SK-N-SH (cell line): Measurements from ENCODE around the gene CALN1. TPM values are rescaled to one million over a fixed set of nuclear protein-coding genes. Genes with fewer than 3 reads are reported as not detected.

Experiments
- CTCF ChIA-PET: fragments of 300-600, 350-600 bp; formaldehyde crosslinking; extraction: SDS; loops from one replicate; lab custom pipeline; 2021; lab: Yijun Ruan, JAX
- POLR2A ChIA-PET: fragments of 350-600 bp; sonication (Branson Sonifier 250); formaldehyde crosslinking; extraction: SDS; loops from one replicate; lab custom pipeline; 2020; ENCODE audit warnings: antibody characterized with exemption, inconsistent platforms; lab: Yijun Ruan, JAX
- DNase-seq: peaks from one replicate; pipeline ENCODE4 v3.0.0; 2012
- H2AFZ ChIP-seq: fragments of 200-600 bp; sonication (generic); 2 replicates; pipeline ENCODE4 v1.8.1; 2016; ENCODE audit warnings: antibody characterized with exemption, mild to moderate bottlenecking, low read depth
- H3F3A ChIP-seq: fragments of 200-600 bp; sonication (generic); replicated peaks from 2 replicates; pipeline ENCODE3; 2016; ENCODE audit warnings: antibody characterized with exemption, mild to moderate bottlenecking; ENCODE audit not compliant: insufficient read depth
- H3K27ac ChIP-seq, 2 experiments: fragments of 200-500 bp in 1 of 2; fragments of 200-600 bp in 1 of 2; sonication (Bioruptor generic) in 1 of 2; sonication (generic), shearing (Covaris generic) in 1 of 2; 2 replicates each; pipeline versions ENCODE4 v1.5.1 to v1.6.1; 2014 to 2016; ENCODE audit warnings: low read depth in 2 of 2, inconsistent platforms in 1 of 2, low read length in 1 of 2, mild to moderate bottlenecking in 1 of 2, mixed read lengths in 1 of 2
- H3K27me3 ChIP-seq: fragments of 200-600 bp; sonication (generic), shearing (Covaris generic); 2 replicates; pipeline ENCODE4 v1.6.1; 2016; ENCODE audit warnings: mixed run types; ENCODE audit not compliant: insufficient read depth
- H3K36me3 ChIP-seq, 2 experiments: fragments of 200-500 bp in 1 of 2; fragments of 200-600 bp in 1 of 2; sonication (Bioruptor generic) in 1 of 2; sonication (generic) in 1 of 2; replicated peaks in 1 of 2; 2 replicates each; pipeline versions ENCODE3 to v1.5.1; 2014 to 2016; ENCODE audit warnings: low read length in 1 of 2, mild to moderate bottlenecking in 1 of 2; ENCODE audit not compliant: insufficient read depth in 2 of 2, control insufficient read depth in 1 of 2
- H3K4me1 ChIP-seq, 2 experiments: fragments of 200-500 bp in 1 of 2; fragments of 200-600 bp in 1 of 2; sonication (Bioruptor generic) in 1 of 2; sonication (generic), shearing (Covaris generic) in 1 of 2; 2 replicates each; pipeline versions ENCODE4 v1.5.1 to v1.6.1; 2014 to 2016; ENCODE audit warnings: low read depth in 1 of 2, low read length in 1 of 2, mixed run types in 1 of 2; ENCODE audit not compliant: insufficient read depth in 2 of 2, control insufficient read depth in 1 of 2
- H3K4me2 ChIP-seq: fragments of 200-600 bp; sonication (generic), shearing (Covaris generic); 2 replicates; pipeline ENCODE4 v1.6.1; 2017; ENCODE audit warnings: mixed run types
- H3K4me3 ChIP-seq, 2 experiments: fragments of 200-500 bp in 1 of 2; fragments of 200-600 bp in 1 of 2; sonication (Bioruptor generic) in 1 of 2; sonication (generic), shearing (Covaris generic) in 1 of 2; 2 replicates each; pipeline versions ENCODE4 v1.5.1 to v1.8.1; 2014 to 2016; ENCODE audit warnings: low read depth in 2 of 2, inconsistent platforms in 1 of 2, low read length in 1 of 2, mild to moderate bottlenecking in 1 of 2, mixed read lengths in 1 of 2, moderate library complexity in 1 of 2
- H3K79me2 ChIP-seq: fragments of 200-600 bp; sonication (generic); 2 replicates; pipeline ENCODE4 v1.8.1; 2017; ENCODE audit warnings: mild to moderate bottlenecking; ENCODE audit not compliant: insufficient read depth
- H3K9ac ChIP-seq: fragments of 200-600 bp; sonication (generic); 2 replicates; pipeline ENCODE4 v1.6.1; 2017; ENCODE audit warnings: mixed run types
- H3K9me2 ChIP-seq: fragments of 200-600 bp; sonication (generic); 2 replicates; pipeline ENCODE4 v1.6.1; 2017; ENCODE audit warnings: mixed run types
- H3K9me3 ChIP-seq: fragments of 200-600 bp; sonication (generic); 2 replicates; pipeline ENCODE4 v1.6.1; 2017; ENCODE audit warnings: mixed run types, mild to moderate bottlenecking, moderate library complexity
- H4K20me1 ChIP-seq: fragments of 200-600 bp; sonication (generic); 2 replicates; pipeline ENCODE4 v1.6.1; 2017; ENCODE audit warnings: mild to moderate bottlenecking, mixed run types; ENCODE audit not compliant: insufficient read depth
- CHD2 ChIP-seq: fragments of 150-350 bp; IDR thresholded peaks from 2 replicates; pipeline ENCODE4 v1.6.1; 2018; ENCODE audit warnings: low read length; ENCODE audit not compliant: partially characterized antibody
- ELF1 ChIP-seq: IDR thresholded peaks from 2 replicates; pipeline ENCODE4 v1.4.0; 2012
- EZH2phosphoT487 ChIP-seq: fragments of 200-600 bp; sonication (generic); IDR thresholded peaks from 2 replicates; pipeline ENCODE4 v1.6.1; 2017; ENCODE audit warnings: low read depth, mixed run types, mild to moderate bottlenecking, antibody characterized with exemption, moderate library complexity, borderline replicate concordance
- FOSL2 ChIP-seq: IDR thresholded peaks from 2 replicates; pipeline ENCODE4 v1.4.0; 2012; ENCODE audit warnings: low read depth, mild to moderate bottlenecking, moderate library complexity, borderline replicate concordance
- FOXJ3 ChIP-seq: sonication (generic); formaldehyde crosslinking; IDR thresholded peaks from 2 replicates; pipeline ENCODE4 v1.5.1; 2020; ENCODE audit warnings: mild to moderate bottlenecking, missing genetic modification reagents
- GABPA ChIP-seq: IDR thresholded peaks from 2 replicates; pipeline ENCODE4 v1.4.0; 2012; ENCODE audit warnings: low read depth, mild to moderate bottlenecking
- JUND ChIP-seq: IDR thresholded peaks from 2 replicates; pipeline ENCODE4 v1.4.0; 2012
- MEF2A ChIP-seq: IDR thresholded peaks from 2 replicates; pipeline ENCODE4 v1.4.0; 2012; ENCODE audit warnings: low read depth, borderline replicate concordance
- MXI1 ChIP-seq: IDR thresholded peaks from 2 replicates; pipeline ENCODE4 v1.6.1; 2012; ENCODE audit warnings: mild to moderate bottlenecking, low read depth, low read length, improper control_type of control experiment
- NRF1 ChIP-seq: IDR thresholded peaks from 2 replicates; pipeline ENCODE4 v1.6.1; 2012; ENCODE audit warnings: low read depth, mild to moderate bottlenecking, low read length
- POLR2AphosphoS5 ChIP-seq: IDR thresholded peaks from 2 replicates; pipeline ENCODE4 v1.6.1; 2012; ENCODE audit warnings: low read depth, low read length
- RAD21 ChIP-seq: IDR thresholded peaks from 2 replicates; pipeline ENCODE4 v1.6.1; 2012; ENCODE audit warnings: mild to moderate bottlenecking, low read length
- RCOR1 ChIP-seq: fragments of 150-350 bp; IDR thresholded peaks from 2 replicates; pipeline ENCODE4 v1.6.1; 2017; ENCODE audit warnings: antibody characterized with exemption, low read length
- RFX5 ChIP-seq: IDR thresholded peaks from 2 replicates; pipeline ENCODE4 v1.6.1; 2012; ENCODE audit warnings: mild to moderate bottlenecking, improper control_type of control experiment, low read length
- SIN3A ChIP-seq: IDR thresholded peaks from 2 replicates; pipeline ENCODE4 v1.6.1; 2012; ENCODE audit warnings: low read depth, mild to moderate bottlenecking, low read length, moderate library complexity, borderline replicate concordance
- TAF1 ChIP-seq: IDR thresholded peaks from 2 replicates; pipeline ENCODE4 v1.6.1; 2012; ENCODE audit warnings: low read depth, mild to moderate bottlenecking, low read length, moderate library complexity, borderline replicate concordance
- TCF12 ChIP-seq: IDR thresholded peaks from 2 replicates; pipeline ENCODE4 v1.4.0; 2012
- WGBS: methylation state at CpG from one replicate; pipeline ENCODE4 v1.1.6; 2017; ENCODE audit warnings: low lambda C conversion rate; 5-methylcytosine and 5-hydroxymethylcytosine counted together
- polyA plus RNA-seq, 3 experiments: library from polyadenylated mRNA; depleted of rRNA; stranded (reverse); fragments of >200 nt; gene quantifications; 2 replicates each; pipeline ENCODE4 v1.2.3, GENCODE V29; 2012
- TF ChIP-seq, protein P1 (sequence below): IDR thresholded peaks from 2 replicates; pipeline ENCODE4 v1.4.0; 2012; ENCODE audit warnings: low read depth
- TF ChIP-seq, protein P2 (sequence below): fragments of 150-350 bp; IDR thresholded peaks from 2 replicates; pipeline ENCODE4 v1.6.1; 2016; ENCODE audit warnings: mild to moderate bottlenecking, low read depth, low read length
- TF ChIP-seq, protein P3 (sequence below): fragments of 150-350 bp; IDR thresholded peaks from 2 replicates; pipeline ENCODE4 v1.6.1; 2017; ENCODE audit warnings: antibody characterized with exemption, low read length, low read depth, borderline replicate concordance

Gene CALN1
- polyA plus RNA-seq, 1 of the 3 experiments (the other 2 are of a cell fraction): not detected

GRCh38 chr7:72430531-72430930 lies 18.4 kb upstream of the CALN1 start:
- 33% methylated on average over 5 of the region's 7 CpGs for WGBS
- no peak overlapping the region for H3K4me3 ChIP-seq
- POLR2A ChIA-PET: no interaction called here

GRCh38 chr7:72429316-72429715 lies 17.2 kb upstream of the CALN1 start:
- Histone ChIP-seq H3K27me3 (no peaks in the 10 kb centered on the region; the same call in 1 of the 2 replicates), H3K9me3 (no peaks in the 10 kb centered on the region), H3K9me2 (no peaks in the 10 kb centered on the region), H3K4me2 (no peak overlapping the region), H3K36me3 (no peaks in the 10 kb centered on the region), H3K9ac (no peak overlapping the region), H4K20me1 (no peaks in the 10 kb centered on the region), H3K4me1 (no peaks in the 10 kb centered on the region), H2AFZ (no peak overlapping the region), H3F3A (no peaks in the 10 kb centered on the region), H3K27ac (no peak overlapping the region), H3K4me3 (no peak overlapping the region), H3K79me2 (no peaks in the 10 kb centered on the region)
- WGBS: 43% methylated on average over 5 of the region's 5 CpGs
- DNase-seq: no peak
- ChIA-PET POLR2A (no interaction called here), CTCF (interaction anchor here (0.6 kb wide), 1 partner anchor 166 kb away, joined by 3 read pairs; no protein-coding TSS in a partner anchor)
- TF ChIP-seq GABPA: no peak
- TF ChIP-seq POLR2AphosphoS5: no peak

More at GRCh38 chr7:72430531-72430930, 18.4 kb upstream of the CALN1 start:
- no peak overlapping the region for H3K27ac ChIP-seq
- no peaks in the 10 kb centered on the region for H3K36me3 ChIP-seq
- TF ChIP-seq FOXJ3 (CRISPR knock-in tag) (no peak), TCF12 (no peak), CHD2 (no peak), JUND (no peak), FOSL2 (no peak), POLR2AphosphoS5 (no peak)
- TF ChIP-seq, protein P1, sequence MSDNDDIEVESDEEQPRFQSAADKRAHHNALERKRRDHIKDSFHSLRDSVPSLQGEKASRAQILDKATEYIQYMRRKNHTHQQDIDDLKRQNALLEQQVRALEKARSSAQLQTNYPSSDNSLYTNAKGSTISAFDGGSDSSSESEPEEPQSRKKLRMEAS: no peak
- no peak overlapping the region for H3K4me2 ChIP-seq
- no peak overlapping the region for H2AFZ ChIP-seq
- no peaks in the 10 kb centered on the region for H3K9me3 ChIP-seq
- H3K9me2 ChIP-seq: no peaks in the 10 kb centered on the region
- peaks cover 3% of the 10 kb centered on the region for H3K27me3 ChIP-seq
- H3K4me1 ChIP-seq: no peaks in the 10 kb centered on the region
- H4K20me1 ChIP-seq: no peaks in the 10 kb centered on the region
- no peaks in the 10 kb centered on the region for H3K79me2 ChIP-seq
- H3F3A ChIP-seq: no peaks in the 10 kb centered on the region
- CTCF ChIA-PET: no interaction called here
- no peak for DNase-seq
- H3K9ac ChIP-seq: no peak overlapping the region

DNA sequence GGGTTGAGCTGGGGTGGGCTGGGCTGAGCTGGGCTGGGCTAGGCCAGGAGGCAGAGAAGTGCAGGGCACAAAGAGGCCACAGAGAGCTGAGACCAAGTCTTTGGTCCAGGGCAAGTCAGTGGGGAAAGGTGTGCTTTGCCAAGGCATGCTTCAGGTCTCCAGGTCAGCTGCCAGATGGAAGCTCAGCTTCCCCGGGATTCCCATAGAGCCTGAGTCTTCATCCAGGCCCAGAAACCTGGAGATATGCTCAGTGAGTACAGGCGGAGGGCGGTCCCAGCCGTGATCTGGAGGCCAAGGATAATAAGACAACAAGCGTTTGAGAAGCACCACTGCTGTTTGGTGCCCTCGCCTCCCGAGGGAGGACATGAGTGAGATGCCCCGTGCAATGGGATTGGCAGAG lies 4.7 kb upstream of the CALN1 start:
- H3K27ac ChIP-seq: no peak overlapping the region
- 20% methylated on average over 8 of the region's 8 CpGs for WGBS
- no peak overlapping the region for H3K9ac ChIP-seq
- no peaks in the 10 kb centered on the region; the same call in 1 of the 2 replicates for H3K27me3 ChIP-seq
- no peaks in the 10 kb centered on the region for H3K9me3 ChIP-seq
- H3K79me2 ChIP-seq: no peaks in the 10 kb centered on the region
- no peak overlapping the region for H2AFZ ChIP-seq
- no peak overlapping the region for H3K4me3 ChIP-seq
- H4K20me1 ChIP-seq: no peaks in the 10 kb centered on the region; the same call in 1 of the 2 replicates
- DNase-seq: no peak
- no peak overlapping the region for H3K4me2 ChIP-seq
- no peaks in the 10 kb centered on the region for H3F3A ChIP-seq
- ChIA-PET CTCF (no interaction called here), POLR2A (no interaction called here)
- H3K9me2 ChIP-seq: no peaks in the 10 kb centered on the region
- no peaks in the 10 kb centered on the region for H3K4me1 ChIP-seq
- H3K36me3 ChIP-seq: no peaks in the 10 kb centered on the region
- TF ChIP-seq SIN3A (no peak), ELF1 (no peak), FOSL2 (no peak), RFX5 (no peak), TAF1 (no peak), MXI1 (no peak), EZH2phosphoT487 (no peak), JUND (no peak), NRF1 (no peak), FOXJ3 (CRISPR knock-in tag) (no peak), RCOR1 (no peak), MEF2A (no peak), RAD21 (no peak)
- TF ChIP-seq, protein P2, sequence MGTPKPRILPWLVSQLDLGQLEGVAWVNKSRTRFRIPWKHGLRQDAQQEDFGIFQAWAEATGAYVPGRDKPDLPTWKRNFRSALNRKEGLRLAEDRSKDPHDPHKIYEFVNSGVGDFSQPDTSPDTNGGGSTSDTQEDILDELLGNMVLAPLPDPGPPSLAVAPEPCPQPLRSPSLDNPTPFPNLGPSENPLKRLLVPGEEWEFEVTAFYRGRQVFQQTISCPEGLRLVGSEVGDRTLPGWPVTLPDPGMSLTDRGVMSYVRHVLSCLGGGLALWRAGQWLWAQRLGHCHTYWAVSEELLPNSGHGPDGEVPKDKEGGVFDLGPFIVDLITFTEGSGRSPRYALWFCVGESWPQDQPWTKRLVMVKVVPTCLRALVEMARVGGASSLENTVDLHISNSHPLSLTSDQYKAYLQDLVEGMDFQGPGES: no peak
- TF ChIP-seq, protein P3, sequence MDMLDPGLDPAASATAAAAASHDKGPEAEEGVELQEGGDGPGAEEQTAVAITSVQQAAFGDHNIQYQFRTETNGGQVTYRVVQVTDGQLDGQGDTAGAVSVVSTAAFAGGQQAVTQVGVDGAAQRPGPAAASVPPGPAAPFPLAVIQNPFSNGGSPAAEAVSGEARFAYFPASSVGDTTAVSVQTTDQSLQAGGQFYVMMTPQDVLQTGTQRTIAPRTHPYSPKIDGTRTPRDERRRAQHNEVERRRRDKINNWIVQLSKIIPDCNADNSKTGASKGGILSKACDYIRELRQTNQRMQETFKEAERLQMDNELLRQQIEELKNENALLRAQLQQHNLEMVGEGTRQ: no peak
- TF ChIP-seq, protein P1: no peak
